Ectodermal cell (in vitro differentiated cells): ENCODE measurements around the gene ISG20L2.

Experiments
- H3K27ac ChIP-seq: 2 replicates; pipeline ENCODE4 v1.7.0; 2013; ENCODE audit warnings: mild to moderate bottlenecking, low read depth, low read length; ENCODE audit not compliant: insufficient read depth, poor library complexity, severe bottlenecking
- H3K27me3 ChIP-seq: 2 replicates; pipeline ENCODE4 v1.7.0; 2013; ENCODE audit warnings: mild to moderate bottlenecking, low read length; ENCODE audit not compliant: insufficient read depth, control insufficient read depth, poor library complexity, severe bottlenecking
- H3K36me3 ChIP-seq: one replicate; pipeline ENCODE4 v1.7.0; 2013; ENCODE audit warnings: low read length; ENCODE audit not compliant: control insufficient read depth, insufficient read depth
- H3K4me1 ChIP-seq: one replicate; pipeline ENCODE4 v1.7.0; 2013; ENCODE audit warnings: low read length; ENCODE audit not compliant: control insufficient read depth, insufficient read depth
- H3K4me3 ChIP-seq: 2 replicates; pipeline ENCODE4 v1.7.0; 2013; ENCODE audit warnings: low read depth, low read length, control low read depth; ENCODE audit not compliant: insufficient read depth
- H3K9me3 ChIP-seq: 2 replicates; pipeline ENCODE4 v1.7.0; 2013; ENCODE audit warnings: mild to moderate bottlenecking, low read length, moderate library complexity; ENCODE audit not compliant: control insufficient read depth
- WGBS, 2 experiments: methylation state at CpG; one replicate each; pipeline ENCODE4 v1.1.7; 2013; ENCODE audit warnings: missing lambda C conversion rate in 2 of 2; 5-methylcytosine and 5-hydroxymethylcytosine counted together

ISG20L2 gene

GRCh38 chr1:156740741-156741480, 12.3 kb upstream of the ISG20L2 start, which contains the start of gene MRPL24:
MRPL24 (minus strand) TSS chr1:156741088; CDS start chr1:156738704, 2,384 bp downstream.
- 0 to 1% methylated on average over 38 of the region's 38 CpGs for WGBS, 2 experiments
- H3K27me3 ChIP-seq = no peaks in the 10 kb centered on the region
- peaks cover 20% of the 10 kb centered on the region for H3K4me1 ChIP-seq
- peak within 1 kb of the TSS; percentile 77 for H3K27ac ChIP-seq
- H3K9me3 ChIP-seq = no peaks in the 10 kb centered on the region
- peak within 1 kb of the TSS; percentile 69 for H3K4me3 ChIP-seq
- H3K36me3 ChIP-seq = peaks cover 23% of the 10 kb centered on the region

- Histone ChIP-seq H3K27me3 (no peaks in the 10 kb centered on the region), H3K9me3 (no peaks in the 10 kb centered on the region), H3K4me1 (peaks cover 14% of the 10 kb centered on the region), H3K4me3 (peak overlapping the region; percentile 69), H3K36me3 (peaks cover 23% of the 10 kb centered on the region), H3K27ac (peak overlapping the region; percentile 33)
- WGBS, 2 experiments = 35 to 41% methylated on average over 6 to 7 of the region's 7 CpGs
Observed at GRCh38 chr1:156740237-156740740, 11.7 kb upstream of the ISG20L2 start.

GRCh38 chr1:156738916-156739315, 10.3 kb upstream of the ISG20L2 start:
- Histone ChIP-seq H3K27me3 (no peaks in the 10 kb centered on the region), H3K27ac (no peak overlapping the region), H3K4me1 (peaks cover 10% of the 10 kb centered on the region), H3K9me3 (no peaks in the 10 kb centered on the region), H3K4me3 (no peak overlapping the region), H3K36me3 (peaks cover 24% of the 10 kb centered on the region)
- 89 to 100% methylated on average over 2 of the region's 2 CpGs for WGBS, 2 experiments

GRCh38 chr1:156738407-156738806, 9.8 kb upstream of the ISG20L2 start:
- no peak overlapping the region for H3K27ac ChIP-seq

GRCh38 chr1:156733989-156734584, 5.5 kb upstream of the ISG20L2 start:
- no peaks in the 10 kb centered on the region for H3K9me3 ChIP-seq
- H3K36me3 ChIP-seq = peaks cover 11% of the 10 kb centered on the region
- no peak overlapping the region for H3K27ac ChIP-seq
- H3K27me3 ChIP-seq = no peaks in the 10 kb centered on the region
- WGBS, 2 experiments = 95 to 96% methylated on average over 20 of the region's 20 CpGs
- H3K4me3 ChIP-seq = no peak overlapping the region
- H3K4me1 ChIP-seq = peaks cover 2% of the 10 kb centered on the region

More at GRCh38 chr1:156738407-156738806, 9.8 kb upstream of the ISG20L2 start:
- H3K4me3 ChIP-seq = no peak overlapping the region
- H3K36me3 ChIP-seq = peaks cover 20% of the 10 kb centered on the region
- WGBS, 2 experiments = 95 to 96% methylated on average over 10 of the region's 10 CpGs
- no peaks in the 10 kb centered on the region for H3K27me3 ChIP-seq
- peaks cover 10% of the 10 kb centered on the region for H3K4me1 ChIP-seq
- no peaks in the 10 kb centered on the region for H3K9me3 ChIP-seq

- Histone ChIP-seq H3K27me3 (no peaks in the 10 kb centered on the region), H3K27ac (peak within 1 kb of the TSS; percentile 92), H3K4me1 (peaks cover 26% of the 10 kb centered on the region), H3K4me3 (peak within 1 kb of the TSS; percentile 100), H3K9me3 (no peaks in the 10 kb centered on the region), H3K36me3 (peaks cover 16% of the 10 kb centered on the region)
- 1% methylated on average over 46 of the region's 46 CpGs for WGBS, 2 experiments
Observed at GRCh38 chr1:156727926-156728598, 504 bp downstream of the ISG20L2 start, which contains the start of gene METTL25B. METTL25B (plus strand) TSS chr1:156728469; CDS start chr1:156729105, 636 bp downstream.

GRCh38 chr1:156727492-156727891, 1.1 kb downstream of the ISG20L2 start:
- Histone ChIP-seq H3K4me3 (peak overlapping the region; percentile 100), H3K9me3 (no peaks in the 10 kb centered on the region), H3K27ac (no peak overlapping the region), H3K27me3 (no peaks in the 10 kb centered on the region), H3K4me1 (peaks cover 26% of the 10 kb centered on the region), H3K36me3 (peaks cover 22% of the 10 kb centered on the region)
- 67 to 70% methylated on average over 7 of the region's 7 CpGs for WGBS, 2 experiments

GRCh38 chr1:156726549-156727226, 1.9 kb downstream of the ISG20L2 start:
- H3K27ac ChIP-seq = no peak overlapping the region
- H3K4me1 ChIP-seq = peaks cover 26% of the 10 kb centered on the region
- 61 to 67% methylated on average over 15 of the region's 15 CpGs for WGBS, 2 experiments
- peaks cover 22% of the 10 kb centered on the region for H3K36me3 ChIP-seq
- H3K9me3 ChIP-seq = no peaks in the 10 kb centered on the region
- no peaks in the 10 kb centered on the region for H3K27me3 ChIP-seq
- peak overlapping the region; percentile 100 for H3K4me3 ChIP-seq

GRCh38 chr1:156725683-156726280, 2.8 kb downstream of the ISG20L2 start:
- Histone ChIP-seq H3K9me3 (no peaks in the 10 kb centered on the region), H3K4me1 (peaks cover 26% of the 10 kb centered on the region), H3K27me3 (no peaks in the 10 kb centered on the region), H3K27ac (no peak overlapping the region), H3K36me3 (peaks cover 31% of the 10 kb centered on the region), H3K4me3 (peak overlapping the region; percentile 20)
- 21 to 24% methylated on average over 18 of the region's 18 CpGs for WGBS, 2 experiments
